IPS-NIHi7 (cell line): ENCODE data around the gene TRPM5.
A peak's percentile ranks its signal among the peaks of the same experiment; 100 is the strongest.
"Not testable (repeated sequence)": the region's sequence is repeated elsewhere in the genome, so short reads cannot be mapped to it uniquely, and the experiment has no call there.

Experiments used
- DNase-seq: peaks from one replicate; pipeline ENCODE4 v3.0.0; 2012; ENCODE audit warnings: mixed read lengths; ENCODE audit errors: extremely low spot score

TRPM5 gene

GRCh38 chr11:2443881-2444820 is at the start of gene TRPM5:
TSS of gene TRPM5 (minus strand) at chr11:2444514. CDS start at chr11:2423036, 21,478 bp downstream.
- peak; percentile 95 for DNase-seq

- no peak for DNase-seq
Observed at GRCh38 chr11:2489083-2489482, 44.8 kb upstream of the TRPM5 start.

GRCh38 chr11:2488004-2488403 is 43.7 kb upstream of the TRPM5 start:
- no peak for DNase-seq

- DNase-seq: no peak
Observed at GRCh38 chr11:2484576-2485125, 40.3 kb upstream of the TRPM5 start.

- DNase-seq: peak; percentile 8
Observed at GRCh38 chr11:2483426-2483825, 39.1 kb upstream of the TRPM5 start.

- peak; percentile 7 for DNase-seq
Observed at GRCh38 chr11:2482745-2483144, 38.4 kb upstream of the TRPM5 start.

GRCh38 chr11:2482204-2482603 is 37.9 kb upstream of the TRPM5 start:
- DNase-seq: no peak

- DNase-seq: peak; percentile 4
Observed at GRCh38 chr11:2481253-2481652, 36.9 kb upstream of the TRPM5 start.

- DNase-seq: no peak
Observed at GRCh38 chr11:2480874-2481220, 36.5 kb upstream of the TRPM5 start.

GRCh38 chr11:2480067-2480873 is 36.0 kb upstream of the TRPM5 start:
- not testable (repeated sequence) for DNase-seq

GRCh38 chr11:2477936-2478335 is 33.6 kb upstream of the TRPM5 start:
- peak; percentile 6 for DNase-seq

- DNase-seq: no peak
Observed at GRCh38 chr11:2477254-2477653, 32.9 kb upstream of the TRPM5 start.

- no peak for DNase-seq
Observed at GRCh38 chr11:2475136-2475918, 31.0 kb upstream of the TRPM5 start.

GRCh38 chr11:2474059-2474901 is 30.0 kb upstream of the TRPM5 start:
- peak; percentile 6 for DNase-seq

- peak; percentile 20 for DNase-seq
Observed at GRCh38 chr11:2473361-2474058, 29.2 kb upstream of the TRPM5 start.

GRCh38 chr11:2472428-2473186 is 28.3 kb upstream of the TRPM5 start:
- no peak for DNase-seq

- DNase-seq: no peak
Observed at GRCh38 chr11:2471804-2472096, 27.4 kb upstream of the TRPM5 start.

- no peak for DNase-seq
Observed at GRCh38 chr11:2471048-2471803, 26.9 kb upstream of the TRPM5 start.

GRCh38 chr11:2470495-2470894 is 26.2 kb upstream of the TRPM5 start:
- no peak for DNase-seq
